Measurements from ENCODE around the gene HIKESHI.

The HIKESHI gene

GRCh38 chr11:86264649-86265048, 37.4 kb upstream of the HIKESHI start:
- WGBS (ENCODE audit: insufficient coverage) = no CpG with 5 or more reads among the region's 2 CpGs
- Histone ChIP-seq H3K36me3 (ENCODE audit: control insufficient read depth in 4 of 4, insufficient read depth in 4 of 4, low read length in 3 of 4) (peaks cover under 1 to 44% (median 36%) of the 10 kb centered on the region in 4 experiments), H3K9me3 (ENCODE audit: control extremely low read depth in 1 of 5, control insufficient read depth in 4 of 5, insufficient read depth in 2 of 5, low read depth in 1 of 5, low read length in 4 of 5) (peaks cover 0 to under 1% (median 0%) of the 10 kb centered on the region in 5 experiments), H3K4me3 (ENCODE audit: control insufficient read depth in 1 of 7, extremely low read depth in 1 of 7, insufficient read depth in 4 of 7, low read depth in 2 of 7, low read length in 6 of 7) (no peak overlapping the region), H3K27ac (ENCODE audit: insufficient read depth in 1 of 2, low read depth in 1 of 2, low read length in 2 of 2, poor library complexity in 1 of 2, severe bottlenecking in 2 of 2) (no peak overlapping the region), H3K27me3 (replicated peaks in 2 of 5; ENCODE audit: control insufficient read depth in 4 of 5, insufficient read depth in 5 of 5, low read length in 4 of 5) (no peaks in the 10 kb centered on the region), H3K4me1 (ENCODE audit: control extremely low read depth in 1 of 4, control insufficient read depth in 4 of 4, insufficient read depth in 4 of 4, low read length in 3 of 4) (no peaks in the 10 kb centered on the region)
- DNase-seq = no peak
- ChIA-PET POLR2A (interaction anchor here (0.7 kb wide), 1 partner anchor 732 kb away, joined by 3 read pairs; no protein-coding TSS in a partner anchor), CTCF (no interaction called here)

- Histone ChIP-seq H3K9me3 (ENCODE audit: control extremely low read depth in 1 of 5, control insufficient read depth in 4 of 5, insufficient read depth in 2 of 5, low read depth in 1 of 5, low read length in 4 of 5) (peaks cover 0 to 2% (median 0%) of the 10 kb centered on the region in 5 experiments), H3K36me3 (ENCODE audit: control insufficient read depth in 4 of 4, insufficient read depth in 4 of 4, low read length in 3 of 4) (peaks cover 0 to 47% (median 35%) of the 10 kb centered on the region in 4 experiments), H3K27me3 (replicated peaks in 2 of 5; ENCODE audit: control insufficient read depth in 4 of 5, insufficient read depth in 5 of 5, low read length in 4 of 5) (no peaks in the 10 kb centered on the region), H3K4me3 (ENCODE audit: control insufficient read depth in 1 of 7, extremely low read depth in 1 of 7, insufficient read depth in 4 of 7, low read depth in 2 of 7, low read length in 6 of 7) (no peak overlapping the region), H3K27ac (ENCODE audit: insufficient read depth in 1 of 2, low read depth in 1 of 2, low read length in 2 of 2, poor library complexity in 1 of 2, severe bottlenecking in 2 of 2) (no peak overlapping the region), H3K4me1 (ENCODE audit: control extremely low read depth in 1 of 4, control insufficient read depth in 4 of 4, insufficient read depth in 4 of 4, low read length in 3 of 4) (no peaks in the 10 kb centered on the region)
- ChIA-PET CTCF (interaction anchor here (1.2 to 1.5 kb wide), 2 partner anchors 14 to 15 kb away, joined by 3 to 4 read pairs; no protein-coding TSS in a partner anchor), POLR2A (interaction anchor here (0.7 kb wide), 1 partner anchor 731 kb away, joined by 3 read pairs; no protein-coding TSS in a partner anchor)
- DNase-seq = no peak
Measured at GRCh38 chr11:86265194-86265593, 36.8 kb upstream of the HIKESHI start.

GRCh38 chr11:86269645-86270044, 32.4 kb upstream of the HIKESHI start:
- H3K27ac ChIP-seq (ENCODE audit: insufficient read depth in 1 of 2, low read depth in 1 of 2, low read length in 2 of 2, poor library complexity in 1 of 2, severe bottlenecking in 2 of 2) = no peak overlapping the region
- CTCF ChIA-PET = interaction anchor here (1.3 to 1.7 kb wide), 2 partner anchors 9 to 24 kb away, joined by 3 read pairs; no protein-coding TSS in a partner anchor
- DNase-seq = no peak
- H3K9me3 ChIP-seq (ENCODE audit: control extremely low read depth in 1 of 5, control insufficient read depth in 4 of 5, insufficient read depth in 2 of 5, low read depth in 1 of 5, low read length in 4 of 5) = peaks cover 0 to 2% (median 0%) of the 10 kb centered on the region in 5 experiments
- H3K4me3 ChIP-seq (ENCODE audit: control insufficient read depth in 1 of 7, extremely low read depth in 1 of 7, insufficient read depth in 4 of 7, low read depth in 2 of 7, low read length in 6 of 7) = no peak overlapping the region
- H3K4me1 ChIP-seq (ENCODE audit: control extremely low read depth in 1 of 4, control insufficient read depth in 4 of 4, insufficient read depth in 4 of 4, low read length in 3 of 4) = no peaks in the 10 kb centered on the region
- H3K36me3 ChIP-seq (ENCODE audit: control insufficient read depth in 4 of 4, insufficient read depth in 4 of 4, low read length in 3 of 4) = peaks cover 0 to 25% (median 14%) of the 10 kb centered on the region in 4 experiments
- no peaks in the 10 kb centered on the region for H3K27me3 ChIP-seq (replicated peaks in 2 of 5; ENCODE audit: control insufficient read depth in 4 of 5, insufficient read depth in 5 of 5, low read length in 4 of 5)
- POLR2A ChIA-PET = no interaction called here
- WGBS (ENCODE audit: insufficient coverage) = no CpG with 5 or more reads among the region's 1 CpG

GRCh38 chr11:86274503-86274902, 27.5 kb upstream of the HIKESHI start:
- 97% methylated on average over 4 of the region's 6 CpGs for WGBS (ENCODE audit: insufficient coverage)
- H3K9me3 ChIP-seq (ENCODE audit: control extremely low read depth in 1 of 5, control insufficient read depth in 4 of 5, insufficient read depth in 2 of 5, low read depth in 1 of 5, low read length in 4 of 5) = peaks cover 0 to 2% (median 0%) of the 10 kb centered on the region in 5 experiments
- ChIA-PET CTCF (interaction anchor here (0.9 kb wide), 1 partner anchor 20 kb away, joined by 4 read pairs; no protein-coding TSS in a partner anchor), POLR2A (no interaction called here)
- H3K27me3 ChIP-seq (replicated peaks in 2 of 5; ENCODE audit: control insufficient read depth in 4 of 5, insufficient read depth in 5 of 5, low read length in 4 of 5) = no peaks in the 10 kb centered on the region
- no peak overlapping the region for H3K4me3 ChIP-seq (ENCODE audit: control insufficient read depth in 1 of 7, extremely low read depth in 1 of 7, insufficient read depth in 4 of 7, low read depth in 2 of 7, low read length in 6 of 7)
- peaks cover 8 to 54% (median 31%) of the 10 kb centered on the region in 4 experiments for H3K36me3 ChIP-seq (ENCODE audit: control insufficient read depth in 4 of 4, insufficient read depth in 4 of 4, low read length in 3 of 4)
- no peak overlapping the region for H3K27ac ChIP-seq (ENCODE audit: insufficient read depth in 1 of 2, low read depth in 1 of 2, low read length in 2 of 2, poor library complexity in 1 of 2, severe bottlenecking in 2 of 2)
- peak; percentile 10 to 26 (median 25) for DNase-seq
- H3K4me1 ChIP-seq (ENCODE audit: control extremely low read depth in 1 of 4, control insufficient read depth in 4 of 4, insufficient read depth in 4 of 4, low read length in 3 of 4) = no peaks in the 10 kb centered on the region

GRCh38 chr11:86274999-86275398, 27.0 kb upstream of the HIKESHI start:
- H3K27me3 ChIP-seq (replicated peaks in 2 of 5; ENCODE audit: control insufficient read depth in 4 of 5, insufficient read depth in 5 of 5, low read length in 4 of 5) = no peaks in the 10 kb centered on the region
- H3K9me3 ChIP-seq (ENCODE audit: control extremely low read depth in 1 of 5, control insufficient read depth in 4 of 5, insufficient read depth in 2 of 5, low read depth in 1 of 5, low read length in 4 of 5) = peaks cover 0 to 4% (median 0%) of the 10 kb centered on the region in 5 experiments
- DNase-seq = no peak
- H3K4me3 ChIP-seq (ENCODE audit: control insufficient read depth in 1 of 7, extremely low read depth in 1 of 7, insufficient read depth in 4 of 7, low read depth in 2 of 7, low read length in 6 of 7) = no peak overlapping the region
- peaks cover 8 to 54% (median 29%) of the 10 kb centered on the region in 4 experiments for H3K36me3 ChIP-seq (ENCODE audit: control insufficient read depth in 4 of 4, insufficient read depth in 4 of 4, low read length in 3 of 4)
- 100% methylated on average over 1 of the region's 4 CpGs for WGBS (ENCODE audit: insufficient coverage)
- no peaks in the 10 kb centered on the region for H3K4me1 ChIP-seq (ENCODE audit: control extremely low read depth in 1 of 4, control insufficient read depth in 4 of 4, insufficient read depth in 4 of 4, low read length in 3 of 4)
- ChIA-PET POLR2A (no interaction called here), CTCF (no interaction called here)
- H3K27ac ChIP-seq (ENCODE audit: insufficient read depth in 1 of 2, low read depth in 1 of 2, low read length in 2 of 2, poor library complexity in 1 of 2, severe bottlenecking in 2 of 2) = no peak overlapping the region

- ChIA-PET POLR2A (no interaction called here), CTCF (no interaction called here)
- no CpG with 5 or more reads among the region's 2 CpGs for WGBS (ENCODE audit: insufficient coverage)
- Histone ChIP-seq H3K27ac (ENCODE audit: insufficient read depth in 1 of 2, low read depth in 1 of 2, low read length in 2 of 2, poor library complexity in 1 of 2, severe bottlenecking in 2 of 2) (no peak overlapping the region), H3K4me1 (ENCODE audit: control extremely low read depth in 1 of 4, control insufficient read depth in 4 of 4, insufficient read depth in 4 of 4, low read length in 3 of 4) (no peaks in the 10 kb centered on the region), H3K36me3 (ENCODE audit: control insufficient read depth in 4 of 4, insufficient read depth in 4 of 4, low read length in 3 of 4) (peaks cover 8 to 54% (median 31%) of the 10 kb centered on the region in 4 experiments), H3K4me3 (ENCODE audit: control insufficient read depth in 1 of 7, extremely low read depth in 1 of 7, insufficient read depth in 4 of 7, low read depth in 2 of 7, low read length in 6 of 7) (no peak overlapping the region), H3K27me3 (replicated peaks in 2 of 5; ENCODE audit: control insufficient read depth in 4 of 5, insufficient read depth in 5 of 5, low read length in 4 of 5) (no peaks in the 10 kb centered on the region), H3K9me3 (ENCODE audit: control extremely low read depth in 1 of 5, control insufficient read depth in 4 of 5, insufficient read depth in 2 of 5, low read depth in 1 of 5, low read length in 4 of 5) (peaks cover 0 to 4% (median 0%) of the 10 kb centered on the region in 5 experiments)
- peak in 2 of 3 donors; percentile 9 to 20 for DNase-seq
Measured at GRCh38 chr11:86275493-86276370, 26.3 kb upstream of the HIKESHI start.

- POLR2A ChIA-PET = no interaction called here
- peaks cover 8 to 59% (median 31%) of the 10 kb centered on the region in 4 experiments for H3K36me3 ChIP-seq (ENCODE audit: control insufficient read depth in 4 of 4, insufficient read depth in 4 of 4, low read length in 3 of 4)
Measured at GRCh38 chr11:86277741-86278140, 24.3 kb upstream of the HIKESHI start.

More at GRCh38 chr11:86277741-86278140, 24.3 kb upstream of the HIKESHI start:
- H3K4me1 ChIP-seq (ENCODE audit: control extremely low read depth in 1 of 4, control insufficient read depth in 4 of 4, insufficient read depth in 4 of 4, low read length in 3 of 4) = no peaks in the 10 kb centered on the region
- H3K4me3 ChIP-seq (ENCODE audit: control insufficient read depth in 1 of 7, extremely low read depth in 1 of 7, insufficient read depth in 4 of 7, low read depth in 2 of 7, low read length in 6 of 7) = no peak overlapping the region
- no peak for DNase-seq
- no peaks in the 10 kb centered on the region for H3K27me3 ChIP-seq (replicated peaks in 2 of 5; ENCODE audit: control insufficient read depth in 4 of 5, insufficient read depth in 5 of 5, low read length in 4 of 5)
- WGBS (ENCODE audit: insufficient coverage) = no CpG with 5 or more reads among the region's 1 CpG
- no peak overlapping the region for H3K27ac ChIP-seq (ENCODE audit: insufficient read depth in 1 of 2, low read depth in 1 of 2, low read length in 2 of 2, poor library complexity in 1 of 2, severe bottlenecking in 2 of 2)
- peaks cover 0 to 4% (median 0%) of the 10 kb centered on the region in 5 experiments for H3K9me3 ChIP-seq (ENCODE audit: control extremely low read depth in 1 of 5, control insufficient read depth in 4 of 5, insufficient read depth in 2 of 5, low read depth in 1 of 5, low read length in 4 of 5)
- CTCF ChIA-PET = no interaction called here

Data from common myeloid progenitor, CD34-positive (primary cell).